ENCODE measurements around the gene CRYBB2.

Gene CRYBB2, protein sequence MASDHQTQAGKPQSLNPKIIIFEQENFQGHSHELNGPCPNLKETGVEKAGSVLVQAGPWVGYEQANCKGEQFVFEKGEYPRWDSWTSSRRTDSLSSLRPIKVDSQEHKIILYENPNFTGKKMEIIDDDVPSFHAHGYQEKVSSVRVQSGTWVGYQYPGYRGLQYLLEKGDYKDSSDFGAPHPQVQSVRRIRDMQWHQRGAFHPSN

DNA sequence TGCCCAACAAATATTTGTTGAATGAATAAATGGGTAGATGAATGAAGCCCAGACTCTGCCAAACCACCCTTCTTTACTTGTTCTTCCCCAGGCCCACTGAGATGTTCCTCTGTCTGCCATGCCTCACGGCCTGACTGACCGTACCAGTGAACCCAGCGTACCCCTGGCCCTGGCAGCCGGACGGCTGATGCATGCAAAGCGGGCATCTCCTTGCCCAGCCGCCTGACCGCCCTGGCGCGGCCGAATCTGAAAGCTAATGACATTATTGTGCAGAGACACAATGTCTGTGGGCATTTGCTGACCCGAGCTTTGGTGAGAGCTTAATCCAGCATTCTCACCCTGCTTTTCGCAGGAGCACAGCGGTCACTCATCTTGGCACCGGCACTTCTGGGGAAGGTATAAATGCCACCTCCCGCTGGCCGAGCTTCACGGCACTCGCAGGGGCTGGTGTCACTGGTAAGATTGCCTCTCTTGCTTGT is at the start of gene CRYBB2:
TSS of gene CRYBB2 (plus strand) at position 429 of the 479 bp plus-strand sequence. CDS start 1,791 bp downstream, outside the sequence.
- Histone ChIP-seq H3K9me3 (ENCODE audit: severe bottlenecking) (no peaks in the 10 kb centered on the region), H3K36me3 (no peaks in the 10 kb centered on the region), H3K27ac (no peak within 1 kb of the TSS), H3K4me3 (ENCODE audit: low read depth, low read length) (no peak within 1 kb of the TSS), H3K27me3 (ENCODE audit: insufficient read depth, low read depth, severe bottlenecking) (no peaks in the 10 kb centered on the region)
- TF ChIP-seq, protein P1, sequence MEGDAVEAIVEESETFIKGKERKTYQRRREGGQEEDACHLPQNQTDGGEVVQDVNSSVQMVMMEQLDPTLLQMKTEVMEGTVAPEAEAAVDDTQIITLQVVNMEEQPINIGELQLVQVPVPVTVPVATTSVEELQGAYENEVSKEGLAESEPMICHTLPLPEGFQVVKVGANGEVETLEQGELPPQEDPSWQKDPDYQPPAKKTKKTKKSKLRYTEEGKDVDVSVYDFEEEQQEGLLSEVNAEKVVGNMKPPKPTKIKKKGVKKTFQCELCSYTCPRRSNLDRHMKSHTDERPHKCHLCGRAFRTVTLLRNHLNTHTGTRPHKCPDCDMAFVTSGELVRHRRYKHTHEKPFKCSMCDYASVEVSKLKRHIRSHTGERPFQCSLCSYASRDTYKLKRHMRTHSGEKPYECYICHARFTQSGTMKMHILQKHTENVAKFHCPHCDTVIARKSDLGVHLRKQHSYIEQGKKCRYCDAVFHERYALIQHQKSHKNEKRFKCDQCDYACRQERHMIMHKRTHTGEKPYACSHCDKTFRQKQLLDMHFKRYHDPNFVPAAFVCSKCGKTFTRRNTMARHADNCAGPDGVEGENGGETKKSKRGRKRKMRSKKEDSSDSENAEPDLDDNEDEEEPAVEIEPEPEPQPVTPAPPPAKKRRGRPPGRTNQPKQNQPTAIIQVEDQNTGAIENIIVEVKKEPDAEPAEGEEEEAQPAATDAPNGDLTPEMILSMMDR (IDR thresholded peaks at IDR 0.05; ENCODE audit: low read depth, low read length) = no peak
- DNase-seq = no peak

DNA sequence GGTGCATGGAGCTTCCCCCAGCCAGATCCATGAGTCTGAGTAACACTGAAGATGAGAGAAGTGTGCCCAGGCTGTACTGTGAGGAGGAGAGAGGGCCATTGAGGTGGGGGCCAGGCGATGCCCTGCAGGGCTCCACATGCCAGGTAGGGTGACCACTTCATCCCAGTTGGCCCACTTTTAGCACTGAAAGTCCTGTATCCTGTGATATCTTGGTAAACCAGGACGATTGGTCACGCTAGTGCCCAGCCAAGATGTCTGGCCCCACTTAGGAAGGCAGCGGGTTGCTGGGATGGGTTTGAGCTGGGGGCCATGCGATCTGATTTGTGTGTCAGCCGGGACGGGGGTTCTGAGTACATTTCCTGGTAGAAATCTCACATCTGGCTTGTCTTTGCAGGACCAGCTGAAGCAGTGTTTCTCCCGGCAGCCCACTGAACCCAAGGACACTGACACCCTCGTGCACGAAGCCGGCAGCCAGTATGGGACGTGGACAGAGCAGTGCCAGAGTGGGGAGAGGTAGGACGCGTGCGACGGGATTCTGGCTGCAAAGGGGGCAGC is 48.9 kb upstream of the CRYBB2 start:
- TF ChIP-seq, protein P1 (IDR thresholded peaks at IDR 0.05; ENCODE audit: low read depth, low read length) = no peak
- peaks cover 20% of the 10 kb centered on the region for H3K36me3 ChIP-seq
- H3K27ac ChIP-seq = no peak overlapping the region

DNA sequence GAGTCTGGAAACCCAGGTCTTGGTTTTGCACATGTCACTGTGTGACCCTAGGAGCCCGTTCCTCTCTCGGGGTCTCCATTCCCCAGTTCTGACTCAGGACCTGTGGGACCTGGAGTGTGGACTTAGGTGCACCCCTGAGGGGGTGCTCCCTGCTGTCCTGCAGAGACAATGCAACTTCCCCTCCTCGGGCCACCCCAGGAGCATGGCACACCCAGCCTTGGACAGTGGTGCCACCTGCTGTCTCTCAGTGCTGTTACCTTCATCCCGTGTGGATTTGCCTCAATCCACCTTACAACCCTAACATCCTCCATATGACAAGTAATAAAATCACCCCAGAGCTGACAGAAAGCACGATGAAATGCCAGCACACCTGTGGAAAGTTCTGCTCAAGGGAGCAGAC is 47.3 kb upstream of the CRYBB2 start:
- H3K9me3 ChIP-seq (ENCODE audit: severe bottlenecking) = no peaks in the 10 kb centered on the region
- H3K4me3 ChIP-seq (ENCODE audit: low read depth, low read length) = no peak overlapping the region
- DNase-seq = peak; percentile 52
- TF ChIP-seq, protein P1 (IDR thresholded peaks at IDR 0.05; ENCODE audit: low read depth, low read length) = peak; percentile 82
- H3K27me3 ChIP-seq (ENCODE audit: insufficient read depth, low read depth, severe bottlenecking) = no peaks in the 10 kb centered on the region
- no peak overlapping the region for H3K27ac ChIP-seq
- H3K36me3 ChIP-seq = peaks cover 21% of the 10 kb centered on the region

More for the DNA sequence above, 48.9 kb upstream of the CRYBB2 start:
- DNase-seq = no peak
- Histone ChIP-seq H3K27me3 (ENCODE audit: insufficient read depth, low read depth, severe bottlenecking) (no peaks in the 10 kb centered on the region), H3K9me3 (ENCODE audit: severe bottlenecking) (no peaks in the 10 kb centered on the region), H3K4me3 (ENCODE audit: low read depth, low read length) (no peak overlapping the region)

DNA sequence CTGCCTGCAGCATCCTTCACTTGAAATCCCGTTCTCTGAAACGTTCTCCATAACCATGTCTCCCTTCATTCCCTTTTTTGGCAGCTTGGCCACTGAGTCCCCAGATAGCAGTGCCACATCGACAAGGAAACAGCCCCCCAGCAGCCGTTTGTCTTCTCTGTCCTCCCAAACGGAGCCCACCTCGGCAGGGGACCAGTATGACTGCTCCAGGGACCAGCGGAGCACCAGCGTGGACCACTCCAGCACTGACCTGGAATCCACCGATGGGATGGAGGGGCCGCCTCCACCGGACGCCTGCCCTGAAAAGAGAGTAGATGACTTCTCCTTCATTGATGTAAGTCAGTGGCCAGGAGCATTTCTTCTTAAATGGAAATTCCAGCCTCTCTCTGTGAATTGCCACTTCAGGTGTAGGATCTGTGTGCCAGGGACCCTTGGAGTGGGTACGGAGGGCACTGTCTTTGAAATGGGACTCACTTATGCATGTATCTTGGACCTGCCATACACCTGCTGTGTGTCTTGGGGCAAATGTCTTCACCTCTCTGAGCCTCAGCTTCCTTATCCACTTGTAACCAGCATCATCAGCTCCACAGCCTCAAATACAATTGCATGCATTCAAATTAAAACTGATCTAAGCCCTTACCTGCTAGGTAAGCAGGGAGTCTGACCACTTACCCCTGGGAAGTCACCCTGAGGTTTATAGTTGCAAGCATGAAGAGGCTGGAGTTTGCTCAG is 45.1 kb upstream of the CRYBB2 start:
- Histone ChIP-seq H3K27me3 (ENCODE audit: insufficient read depth, low read depth, severe bottlenecking) (no peaks in the 10 kb centered on the region), H3K27ac (no peak overlapping the region), H3K4me3 (ENCODE audit: low read depth, low read length) (no peak overlapping the region), H3K36me3 (peaks cover 21% of the 10 kb centered on the region), H3K9me3 (ENCODE audit: severe bottlenecking) (no peaks in the 10 kb centered on the region)
- DNase-seq = no peak
- TF ChIP-seq, protein P1 (IDR thresholded peaks at IDR 0.05; ENCODE audit: low read depth, low read length) = no peak

DNA sequence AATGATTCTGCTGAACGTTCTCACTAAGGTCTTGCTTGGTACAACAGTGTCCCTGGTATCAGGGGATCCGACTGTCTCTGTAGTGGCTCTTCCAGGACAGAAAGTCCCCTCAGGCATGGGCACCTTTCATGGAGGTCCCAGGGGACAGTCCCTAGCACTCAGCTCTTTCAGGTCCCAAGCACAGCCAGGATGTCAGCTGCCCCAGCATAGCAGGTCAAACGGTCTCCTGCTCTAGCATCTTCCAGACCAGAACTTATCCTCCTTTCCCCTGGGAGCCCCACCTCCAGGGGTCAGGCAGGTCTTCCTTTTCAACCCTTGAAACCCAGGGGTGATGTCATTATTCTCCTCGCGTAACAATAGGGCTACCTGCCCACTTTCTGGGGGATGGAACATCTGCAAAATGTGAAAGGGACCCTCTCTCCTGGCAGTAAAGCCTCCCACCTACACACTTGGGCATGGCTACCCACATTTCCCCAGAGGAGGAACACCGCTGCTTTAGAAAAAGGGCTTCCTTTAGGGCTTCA is 44.5 kb upstream of the CRYBB2 start:
- no peaks in the 10 kb centered on the region for H3K27me3 ChIP-seq (ENCODE audit: insufficient read depth, low read depth, severe bottlenecking)
- no peak for DNase-seq
- H3K4me3 ChIP-seq (ENCODE audit: low read depth, low read length) = no peak overlapping the region
- peaks cover 21% of the 10 kb centered on the region for H3K36me3 ChIP-seq
- TF ChIP-seq, protein P1 (IDR thresholded peaks at IDR 0.05; ENCODE audit: low read depth, low read length) = no peak
- H3K27ac ChIP-seq = no peak overlapping the region
- H3K9me3 ChIP-seq (ENCODE audit: severe bottlenecking) = no peaks in the 10 kb centered on the region
